ENCODE data around the gene LYRM1.

DNA sequence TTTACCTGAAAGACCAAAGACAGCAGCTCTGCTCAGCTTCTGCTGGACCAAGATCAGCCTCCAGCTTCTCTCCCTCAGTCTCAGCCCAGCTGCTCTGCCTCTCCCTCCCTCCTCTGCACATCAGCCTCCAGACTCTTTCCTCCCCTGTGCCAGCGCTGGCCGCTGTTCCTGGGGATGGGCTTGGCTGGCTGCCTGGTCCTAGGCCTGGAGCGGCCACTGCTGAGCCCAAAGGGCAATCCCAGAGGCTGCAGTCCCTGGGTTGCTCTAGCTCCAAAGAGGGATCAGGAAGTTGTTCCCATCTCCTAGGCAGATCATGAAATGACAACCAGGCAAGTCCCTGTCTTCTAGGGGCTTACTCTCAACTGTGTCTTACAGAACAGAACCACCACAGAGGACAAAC is 31.7 kb upstream of the LYRM1 start:
- TF ChIP-seq, protein P1, sequence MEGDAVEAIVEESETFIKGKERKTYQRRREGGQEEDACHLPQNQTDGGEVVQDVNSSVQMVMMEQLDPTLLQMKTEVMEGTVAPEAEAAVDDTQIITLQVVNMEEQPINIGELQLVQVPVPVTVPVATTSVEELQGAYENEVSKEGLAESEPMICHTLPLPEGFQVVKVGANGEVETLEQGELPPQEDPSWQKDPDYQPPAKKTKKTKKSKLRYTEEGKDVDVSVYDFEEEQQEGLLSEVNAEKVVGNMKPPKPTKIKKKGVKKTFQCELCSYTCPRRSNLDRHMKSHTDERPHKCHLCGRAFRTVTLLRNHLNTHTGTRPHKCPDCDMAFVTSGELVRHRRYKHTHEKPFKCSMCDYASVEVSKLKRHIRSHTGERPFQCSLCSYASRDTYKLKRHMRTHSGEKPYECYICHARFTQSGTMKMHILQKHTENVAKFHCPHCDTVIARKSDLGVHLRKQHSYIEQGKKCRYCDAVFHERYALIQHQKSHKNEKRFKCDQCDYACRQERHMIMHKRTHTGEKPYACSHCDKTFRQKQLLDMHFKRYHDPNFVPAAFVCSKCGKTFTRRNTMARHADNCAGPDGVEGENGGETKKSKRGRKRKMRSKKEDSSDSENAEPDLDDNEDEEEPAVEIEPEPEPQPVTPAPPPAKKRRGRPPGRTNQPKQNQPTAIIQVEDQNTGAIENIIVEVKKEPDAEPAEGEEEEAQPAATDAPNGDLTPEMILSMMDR (conservative IDR thresholded peaks at IDR 0.05 in 1 of 2, IDR thresholded peaks at IDR 0.05 in 1 of 2; ENCODE audit: extremely low read depth in 1 of 2, insufficient read depth in 1 of 2, low read depth in 1 of 2, low read length in 2 of 2), result no peak
- TF ChIP-seq EZH2 (IDR thresholded peaks at IDR 0.05; ENCODE audit: borderline replicate concordance, low read length), result no peak
